Heart left ventricle (tissue), 16 donors: ENCODE measurements around the gene STK36. TPM values are rescaled to one million over a fixed set of nuclear protein-coding genes. Genes with fewer than 3 reads are reported as not detected.

Experiments
- ATAC-seq, 4 donors: fragments of 200-7000 bp; cut with Tn5 transposase; one replicate each; pipeline ENCODE4 v1.9.1; 2020 to 2022; ENCODE audit warnings: moderate library complexity in 4 of 4, mild to moderate bottlenecking in 3 of 4, moderate number of reproducible peaks in 1 of 4
- DNase-seq, 5 donors: peaks; one replicate each; pipeline ENCODE4 v3.0.0-alpha.2; 2020
- H3K27ac ChIP-seq, 12 donors: fragments of 200-600 bp; sonication (generic) in 4 of 12; one replicate each; pipeline versions ENCODE4 v1.5.0 to v1.8.0; 2016 to 2022; ENCODE audit warnings: mild to moderate bottlenecking in 2 of 12
- H3K27me3 ChIP-seq, 9 donors: fragments of 200-600 bp; sonication (generic) in 2 of 9; one replicate each; pipeline versions ENCODE4 v1.5.1 to v1.8.0; 2016 to 2022; ENCODE audit warnings: mild to moderate bottlenecking in 3 of 9
- H3K36me3 ChIP-seq, 9 donors: fragments of 200-600 bp; sonication (generic) in 2 of 9; one replicate each; pipeline versions ENCODE4 v1.5.0 to v1.8.0; 2018 to 2022; ENCODE audit warnings: mild to moderate bottlenecking in 2 of 9
- H3K4me1 ChIP-seq, 12 donors: fragments of 200-600 bp; sonication (generic) in 4 of 12; one replicate each; pipeline versions ENCODE4 v1.5.0 to v1.8.0; 2016 to 2022; ENCODE audit warnings: mild to moderate bottlenecking in 3 of 12
- H3K4me3 ChIP-seq, 12 donors: fragments of 200-600 bp; sonication (generic) in 4 of 12; one replicate each; pipeline versions ENCODE4 v1.5.0 to v1.8.0; 2017 to 2022; ENCODE audit warnings: mild to moderate bottlenecking in 9 of 12, moderate library complexity in 4 of 12
- H3K9me3 ChIP-seq, 12 donors: fragments of 200-600 bp; sonication (generic) in 4 of 12; one replicate each; pipeline versions ENCODE4 v1.5.0 to v1.8.0; 2016 to 2022; ENCODE audit warnings: mild to moderate bottlenecking in 1 of 12
- POLR2A ChIP-seq, 2 donors: fragments of 450-650 bp; IDR thresholded peaks; one replicate each; pipeline ENCODE4 v1.6.1; 2017; ENCODE audit warnings: antibody characterized with exemption in 2 of 2, mild to moderate bottlenecking in 2 of 2, moderate library complexity in 2 of 2
- WGBS, 4 donors: extraction: QIAGEN DNeasy Blood & Tissue Kit in 2 of 4; methylation state at CpG; one replicate each; pipeline versions ENCODE4 v1.1.5 to v1.1.7; 2013 to 2018; 5-methylcytosine and 5-hydroxymethylcytosine counted together
- intact Hi-C, 10 donors: fragments of 100-400 bp; cut with DNase I; formaldehyde crosslinking; loops; one replicate each; pipeline versions ENCODE4 v1.11.1 to v1.14.2; 2022
- polyA plus RNA-seq, 2 donors: library from polyadenylated mRNA; stranded (reverse); fragments of 200-250 nt; gene quantifications; one replicate each; pipeline ENCODE4 v1.2.3, GENCODE V29; 2013
- total RNA-seq, 9 donors: library from RNA; depleted of rRNA in 2 of 9; stranded (reverse); fragments of >200 nt in 2 of 9; fragmentation: NEBNext Ultra II Directional in 3 of 9; extraction: Animal tissue kit (Norgen Biotek cat#: 25700) in 3 of 9; gene quantifications; one replicate each; pipeline versions ENCODE4 v1.1.0 to v1.2.4, GENCODE V29; 2016 to 2023
- TF ChIP-seq, protein P1 (sequence below), 12 donors: fragments of 200-600 bp; sonication (generic) in 4 of 12; IDR thresholded peaks; one replicate each; pipeline versions ENCODE4 v1.5.0 to v1.8.0; 2018 to 2022; ENCODE audit warnings: antibody characterized with exemption in 12 of 12, mild to moderate bottlenecking in 5 of 12
- donor health status: ischemic (EF 13 %, LVEDD 7.1; RV severe dilation, severe dysfunction).
- donor health status: healthy with polysubstance abuse.
- donor health status: DM: no; HTN: yes; CAD: no.
- donor health status: DM: no; HTN: no; CAD: no.
- donor health status: ischemic (EF 25% LVEDD 6.9; RV normal size, moderate dysfunction).
- donor health status: ischemic (EF 25% LVEDD 5.7; RV mildly dilated, moderate dysfunction).
- donor health status: healthy.
- donor health status: DM: yes; HTN: yes; CAD: no.
- donor health status: ischemic (EF 35%, LVEDD 5.7; RV mildly dilated, moderate dysfunction).
- donor health status: nonischemic (EF 11% LVEDD 7.7; RV severe dilation, severe dysfunction).
- donor health status: DM: yes; HTN: yes; CAD: no.
- donor health status: PGD.
- donor health status: ischemic (EF 29% LVEDD 5.4; RV normal size, mild dysfunction).
- donor health status: nonischemic (EF 23%, LVEDD 6.1; RV moderate dilation, normal function).

The STK36 gene
- total and polyA plus RNA-seq, 11 donors, result 4.7 to 16.2 (median 7.9) TPM

DNA sequence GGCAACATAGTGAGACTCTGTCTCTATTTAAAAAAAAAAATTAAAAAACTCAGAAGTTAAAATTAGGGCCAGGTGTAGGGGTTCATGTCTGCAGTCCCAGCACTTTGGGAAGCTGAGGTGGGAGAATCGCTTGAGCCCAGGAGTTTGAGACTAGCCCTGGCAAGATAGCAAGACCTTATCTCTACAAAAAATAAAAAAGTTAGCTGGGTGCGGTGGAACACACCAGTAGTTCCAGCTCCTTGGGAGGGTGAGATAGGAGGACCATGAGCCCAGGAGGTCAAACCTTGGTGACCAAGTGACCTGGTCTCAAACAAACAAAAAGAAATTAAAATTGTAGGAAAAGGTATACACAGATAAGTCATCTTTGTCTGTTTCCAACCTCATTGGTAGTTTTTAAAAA is 50.0 kb downstream of the STK36 start:
- intact Hi-C loops, result loop anchor here in 1 of 10 donors (5.0 kb wide), 1 partner anchor 130 kb away; no protein-coding TSS in a partner anchor
- Histone ChIP-seq H3K27me3 (no peaks in the 10 kb centered on the region), H3K4me1 (peaks cover 0 to 30% (median 0%) of the 10 kb centered on the region in 12 donors), H3K4me3 (no peak overlapping the region), H3K36me3 (peaks cover 0 to 5% (median 0%) of the 10 kb centered on the region in 9 donors), H3K9me3 (peaks cover 0 to 22% (median 10%) of the 10 kb centered on the region in 12 donors), H3K27ac (no peak overlapping the region)
- TF ChIP-seq POLR2A (IDR thresholded peaks at IDR 0.05), result no peak
- TF ChIP-seq, protein P1, sequence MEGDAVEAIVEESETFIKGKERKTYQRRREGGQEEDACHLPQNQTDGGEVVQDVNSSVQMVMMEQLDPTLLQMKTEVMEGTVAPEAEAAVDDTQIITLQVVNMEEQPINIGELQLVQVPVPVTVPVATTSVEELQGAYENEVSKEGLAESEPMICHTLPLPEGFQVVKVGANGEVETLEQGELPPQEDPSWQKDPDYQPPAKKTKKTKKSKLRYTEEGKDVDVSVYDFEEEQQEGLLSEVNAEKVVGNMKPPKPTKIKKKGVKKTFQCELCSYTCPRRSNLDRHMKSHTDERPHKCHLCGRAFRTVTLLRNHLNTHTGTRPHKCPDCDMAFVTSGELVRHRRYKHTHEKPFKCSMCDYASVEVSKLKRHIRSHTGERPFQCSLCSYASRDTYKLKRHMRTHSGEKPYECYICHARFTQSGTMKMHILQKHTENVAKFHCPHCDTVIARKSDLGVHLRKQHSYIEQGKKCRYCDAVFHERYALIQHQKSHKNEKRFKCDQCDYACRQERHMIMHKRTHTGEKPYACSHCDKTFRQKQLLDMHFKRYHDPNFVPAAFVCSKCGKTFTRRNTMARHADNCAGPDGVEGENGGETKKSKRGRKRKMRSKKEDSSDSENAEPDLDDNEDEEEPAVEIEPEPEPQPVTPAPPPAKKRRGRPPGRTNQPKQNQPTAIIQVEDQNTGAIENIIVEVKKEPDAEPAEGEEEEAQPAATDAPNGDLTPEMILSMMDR (IDR thresholded peaks at IDR 0.05), result no peak
- 70 to 84% (median 80%) methylated on average over 2 of the region's 2 CpGs for WGBS, 4 donors
- DNase-seq, result no peak
- no peak for ATAC-seq

DNA sequence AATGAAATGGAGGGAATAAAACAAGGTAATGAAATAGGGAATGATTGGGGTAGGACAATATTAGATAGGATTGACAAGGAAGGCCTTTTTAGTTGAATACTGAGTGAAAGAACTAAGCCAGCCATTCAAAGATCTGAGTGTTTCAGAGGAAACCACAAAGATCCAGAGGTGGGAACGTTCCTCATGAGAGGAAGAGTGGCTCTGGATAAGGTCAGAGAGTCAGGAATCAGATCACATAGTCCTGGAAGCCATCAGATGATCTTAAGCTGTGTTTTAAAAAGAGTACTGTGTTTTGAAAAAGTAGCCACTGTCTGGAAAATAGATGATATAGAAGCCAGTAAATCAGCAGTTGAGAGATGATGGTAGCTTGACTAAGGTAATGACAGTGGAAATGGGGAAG is 50.5 kb downstream of the STK36 start:
- Histone ChIP-seq H3K9me3 (peaks cover 0 to 26% (median 10%) of the 10 kb centered on the region in 12 donors), H3K27ac (peak overlapping the region in 1 of 12 donors; percentile 24), H3K36me3 (peaks cover 0 to 4% (median 0%) of the 10 kb centered on the region in 9 donors), H3K4me1 (peaks cover 0 to 26% (median 0%) of the 10 kb centered on the region in 12 donors), H3K4me3 (no peak overlapping the region), H3K27me3 (no peaks in the 10 kb centered on the region)
- no peak for ATAC-seq
- WGBS, 4 donors, result 38 to 56% (median 45%) methylated on average over 1 of the region's 1 CpG
- no peak for DNase-seq
- TF ChIP-seq, protein P1 (IDR thresholded peaks at IDR 0.05), result no peak
- no peak for TF ChIP-seq POLR2A (IDR thresholded peaks at IDR 0.05)
- intact Hi-C loops, result loop anchor here in 1 of 10 donors (5.0 kb wide), 1 partner anchor 130 kb away; no protein-coding TSS in a partner anchor

DNA sequence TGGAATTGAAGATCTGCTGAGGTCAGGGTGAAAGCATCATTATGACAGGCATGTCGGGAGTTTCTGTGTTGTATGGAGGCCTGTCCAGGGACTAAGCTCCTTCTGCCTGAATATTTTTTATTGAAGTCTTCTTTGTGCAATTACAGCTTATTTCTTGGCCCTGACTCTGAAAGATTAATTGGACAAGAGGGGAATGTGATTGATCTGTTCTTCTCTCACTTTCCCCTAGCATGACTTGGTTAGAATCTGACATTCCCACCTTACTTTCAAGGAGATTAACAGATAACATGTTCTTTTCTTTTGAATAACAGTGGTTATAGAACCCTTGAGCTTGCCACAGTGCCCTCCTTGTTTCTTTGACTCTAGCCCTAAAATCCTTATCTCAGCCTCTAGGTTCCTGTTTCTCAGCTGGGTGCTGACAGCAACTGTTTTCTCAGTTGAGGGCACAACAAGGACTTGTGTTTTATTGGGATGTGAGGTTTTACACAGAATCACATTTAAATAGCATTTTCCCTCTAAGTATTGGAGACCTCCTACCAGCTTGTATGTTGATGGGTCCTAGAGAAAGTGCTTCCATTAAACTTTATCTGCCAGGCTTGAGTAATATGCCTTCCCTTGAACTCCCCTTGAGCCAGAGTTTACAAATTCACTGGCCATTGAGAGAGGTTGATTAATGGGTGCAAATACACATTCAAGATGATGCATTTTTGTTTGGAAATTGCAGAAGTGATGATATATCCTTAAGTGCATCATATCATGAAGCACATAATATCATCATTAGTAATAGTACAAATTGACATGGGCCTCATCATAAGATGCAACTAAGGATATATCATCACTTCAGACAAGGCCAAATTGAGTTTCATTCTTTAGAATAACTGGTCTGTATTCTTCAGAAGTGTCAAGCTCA is 51.2 kb downstream of the STK36 start:
- intact Hi-C loops, result loop anchor here in 1 of 10 donors (5.0 kb wide), 1 partner anchor 129 kb away; no protein-coding TSS in a partner anchor
- H3K4me1 ChIP-seq, result peaks cover 0 to 24% (median 0%) of the 10 kb centered on the region in 12 donors
- peaks cover 0 to 4% (median 0%) of the 10 kb centered on the region in 9 donors for H3K36me3 ChIP-seq
- H3K27me3 ChIP-seq, result no peaks in the 10 kb centered on the region
- H3K27ac ChIP-seq, result peak overlapping the region in 1 of 12 donors; percentile 24
- no peak overlapping the region for H3K4me3 ChIP-seq
- DNase-seq (no peak), ATAC-seq (no peak)
- 68 to 81% (median 81%) methylated on average over 1 of the region's 1 CpG for WGBS, 4 donors
- TF ChIP-seq, protein P1 (IDR thresholded peaks at IDR 0.05), result no peak
- TF ChIP-seq POLR2A (IDR thresholded peaks at IDR 0.05), result no peak
- H3K9me3 ChIP-seq, result peaks cover 0 to 31% (median 13%) of the 10 kb centered on the region in 12 donors

DNA sequence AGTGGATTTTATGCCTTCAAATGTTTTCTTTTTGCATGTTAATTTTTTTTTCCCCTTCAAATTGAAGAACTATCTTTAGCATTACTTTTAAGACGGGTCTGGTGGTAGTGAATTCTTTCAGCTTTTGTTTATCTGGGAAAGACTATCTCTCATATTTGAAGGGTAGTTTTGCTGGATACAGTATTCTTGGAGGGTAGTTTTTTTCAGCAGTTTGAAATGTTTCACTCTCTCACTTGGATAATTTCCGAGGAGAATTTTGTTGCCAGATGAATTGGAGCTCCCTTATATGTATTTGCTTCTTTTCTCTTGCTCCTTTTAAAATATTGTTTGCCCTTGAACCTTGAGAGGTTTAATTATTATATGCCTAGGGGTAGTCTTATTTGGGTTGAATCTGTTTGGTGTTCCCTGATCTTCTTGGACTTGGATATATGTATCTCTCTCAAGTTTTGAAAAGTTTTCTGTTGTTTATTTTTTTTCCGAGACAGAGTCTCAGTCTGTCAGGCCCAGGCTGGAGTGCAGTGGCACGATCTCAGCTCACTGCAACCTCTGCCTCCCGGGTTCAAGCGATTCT is 54.2 kb downstream of the STK36 start:
- Histone ChIP-seq H3K36me3 (peaks cover 0 to under 1% (median 0%) of the 10 kb centered on the region in 9 donors), H3K4me3 (no peak overlapping the region), H3K4me1 (peaks cover 0 to 33% (median 0%) of the 10 kb centered on the region in 12 donors), H3K27me3 (no peaks in the 10 kb centered on the region), H3K9me3 (peaks cover 0 to 31% (median 13%) of the 10 kb centered on the region in 12 donors), H3K27ac (no peak overlapping the region)
- TF ChIP-seq POLR2A (IDR thresholded peaks at IDR 0.05), result no peak
- TF ChIP-seq, protein P1 (IDR thresholded peaks at IDR 0.05), result no peak
- no peak for DNase-seq
- intact Hi-C loops, result no loop called here
- no peak for ATAC-seq
- 98% methylated on average over 6 of the region's 6 CpGs for WGBS, 4 donors
